ENCODE results near the gene UBE2R2.
"Not testable (repeated sequence)": the region's sequence is repeated elsewhere in the genome, so short reads cannot be mapped to it uniquely, and the experiment has no call there.

Gene UBE2R2

DNA sequence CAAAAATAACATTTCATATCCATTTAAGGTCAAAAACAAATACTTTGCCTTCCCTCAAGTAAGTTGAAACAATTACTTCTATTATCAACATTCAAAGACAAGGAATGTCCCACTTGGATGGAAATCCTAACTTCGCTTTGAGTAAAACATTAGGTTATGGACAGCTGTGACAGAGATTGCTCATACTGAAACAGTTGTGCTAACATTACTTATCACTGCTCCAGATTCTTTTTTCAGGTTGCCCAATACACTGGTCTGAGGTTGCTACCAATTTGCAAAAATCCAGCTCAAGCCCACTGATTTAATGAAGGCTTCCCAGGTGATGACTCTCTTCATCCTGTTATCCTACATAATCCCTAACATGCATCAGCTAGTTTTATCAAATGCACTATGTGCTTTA is 133.4 kb downstream of the UBE2R2 start:
- TF ChIP-seq, protein P1, sequence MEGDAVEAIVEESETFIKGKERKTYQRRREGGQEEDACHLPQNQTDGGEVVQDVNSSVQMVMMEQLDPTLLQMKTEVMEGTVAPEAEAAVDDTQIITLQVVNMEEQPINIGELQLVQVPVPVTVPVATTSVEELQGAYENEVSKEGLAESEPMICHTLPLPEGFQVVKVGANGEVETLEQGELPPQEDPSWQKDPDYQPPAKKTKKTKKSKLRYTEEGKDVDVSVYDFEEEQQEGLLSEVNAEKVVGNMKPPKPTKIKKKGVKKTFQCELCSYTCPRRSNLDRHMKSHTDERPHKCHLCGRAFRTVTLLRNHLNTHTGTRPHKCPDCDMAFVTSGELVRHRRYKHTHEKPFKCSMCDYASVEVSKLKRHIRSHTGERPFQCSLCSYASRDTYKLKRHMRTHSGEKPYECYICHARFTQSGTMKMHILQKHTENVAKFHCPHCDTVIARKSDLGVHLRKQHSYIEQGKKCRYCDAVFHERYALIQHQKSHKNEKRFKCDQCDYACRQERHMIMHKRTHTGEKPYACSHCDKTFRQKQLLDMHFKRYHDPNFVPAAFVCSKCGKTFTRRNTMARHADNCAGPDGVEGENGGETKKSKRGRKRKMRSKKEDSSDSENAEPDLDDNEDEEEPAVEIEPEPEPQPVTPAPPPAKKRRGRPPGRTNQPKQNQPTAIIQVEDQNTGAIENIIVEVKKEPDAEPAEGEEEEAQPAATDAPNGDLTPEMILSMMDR (conservative IDR thresholded peaks at IDR 0.05; ENCODE audit: low read depth, low read length): no peak
- no peak overlapping the region for H3K4me3 ChIP-seq (ENCODE audit: low read depth, low read length)
- no peak for DNase-seq (ENCODE audit: low read depth)

DNA sequence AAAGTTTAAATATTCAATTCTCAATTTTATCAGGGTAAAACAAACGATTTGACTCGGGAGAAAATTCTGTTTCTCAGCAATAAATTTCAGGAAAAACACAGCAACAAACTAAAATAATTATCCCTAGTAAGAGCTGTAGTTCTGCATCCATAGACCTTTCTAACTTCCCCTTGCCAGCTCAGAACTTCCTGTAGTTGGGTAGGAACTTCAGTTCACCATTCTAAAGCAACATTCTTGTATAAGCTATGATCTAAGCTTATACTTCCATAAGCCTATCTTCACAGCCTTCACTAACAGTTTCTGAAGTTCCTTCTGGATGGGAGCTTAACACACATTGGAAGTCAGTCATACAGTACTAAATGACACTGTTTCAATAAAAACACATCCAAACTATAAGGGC is 135.1 kb downstream of the UBE2R2 start:
- no peak overlapping the region for H3K4me3 ChIP-seq (ENCODE audit: low read depth, low read length)
- TF ChIP-seq, protein P1 (conservative IDR thresholded peaks at IDR 0.05; ENCODE audit: low read depth, low read length): no peak
- no peak for DNase-seq (ENCODE audit: low read depth)

DNA sequence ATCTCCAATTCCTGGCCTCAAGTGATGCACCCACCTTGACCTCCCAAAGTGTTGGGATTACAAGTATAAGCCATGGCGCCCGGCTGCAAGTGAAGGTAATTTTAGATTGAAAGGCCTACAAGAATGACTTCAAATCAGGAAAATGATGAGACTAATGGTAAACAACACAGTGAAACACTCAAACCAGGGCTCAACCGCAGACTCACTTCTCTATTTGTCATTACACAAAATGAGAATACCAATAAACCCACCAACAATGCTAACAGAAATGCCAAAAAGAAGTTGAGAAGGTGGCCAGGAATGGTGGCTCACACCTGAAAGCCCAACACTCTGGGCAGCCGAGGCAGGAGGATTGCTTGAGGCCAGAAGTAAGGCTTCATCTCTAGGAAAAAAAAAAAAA is 139.6 kb downstream of the UBE2R2 start:
- TF ChIP-seq, protein P1 (conservative IDR thresholded peaks at IDR 0.05; ENCODE audit: low read depth, low read length): no peak
- DNase-seq (ENCODE audit: low read depth): no peak
- H3K4me3 ChIP-seq (ENCODE audit: low read depth, low read length): no peak overlapping the region

DNA sequence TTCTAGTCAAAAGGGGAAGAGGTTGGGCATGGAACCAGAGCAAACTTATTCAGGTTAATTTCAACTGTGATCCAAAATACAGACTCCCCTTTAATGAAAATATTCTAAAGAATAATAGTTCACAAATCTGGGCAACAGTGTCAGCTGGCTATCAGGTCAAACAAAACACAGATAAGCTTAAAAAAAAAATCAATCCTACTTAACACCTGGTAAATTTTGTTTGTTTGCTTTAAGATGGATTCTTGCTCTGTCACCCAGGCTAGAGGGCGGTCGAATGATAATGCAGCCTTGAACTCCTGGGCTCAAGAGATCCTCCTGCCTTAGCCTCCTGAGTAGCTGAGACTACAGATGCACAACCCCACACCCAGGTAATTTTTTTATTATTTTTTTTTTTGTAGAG is 142.8 kb downstream of the UBE2R2 start:
- no peak overlapping the region for H3K4me3 ChIP-seq (ENCODE audit: low read depth, low read length)
- TF ChIP-seq, protein P1 (conservative IDR thresholded peaks at IDR 0.05; ENCODE audit: low read depth, low read length): no peak
- no peak for DNase-seq (ENCODE audit: low read depth)

DNA sequence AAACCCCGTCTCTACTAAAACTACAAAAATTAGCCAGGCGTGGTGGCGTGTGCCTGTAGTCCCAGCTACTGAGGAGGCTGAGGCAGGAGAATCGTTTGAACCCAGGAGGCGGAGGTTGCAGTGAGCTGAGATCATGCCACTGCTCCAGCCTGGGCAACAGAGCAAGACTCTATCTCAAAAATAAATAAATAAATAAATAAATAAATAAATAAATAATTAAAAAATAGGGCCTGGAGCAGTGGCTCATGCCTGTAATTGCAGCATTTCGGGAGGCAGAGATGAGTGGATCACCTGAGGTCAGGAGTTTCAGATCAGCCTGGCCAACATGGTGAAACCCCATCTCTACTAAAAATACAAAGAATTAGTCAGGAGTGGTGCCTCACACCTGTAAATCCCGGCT is 145.5 kb downstream of the UBE2R2 start:
- not testable (repeated sequence) for DNase-seq (ENCODE audit: low read depth); H3K4me3 ChIP-seq (ENCODE audit: low read depth, low read length)

DNA sequence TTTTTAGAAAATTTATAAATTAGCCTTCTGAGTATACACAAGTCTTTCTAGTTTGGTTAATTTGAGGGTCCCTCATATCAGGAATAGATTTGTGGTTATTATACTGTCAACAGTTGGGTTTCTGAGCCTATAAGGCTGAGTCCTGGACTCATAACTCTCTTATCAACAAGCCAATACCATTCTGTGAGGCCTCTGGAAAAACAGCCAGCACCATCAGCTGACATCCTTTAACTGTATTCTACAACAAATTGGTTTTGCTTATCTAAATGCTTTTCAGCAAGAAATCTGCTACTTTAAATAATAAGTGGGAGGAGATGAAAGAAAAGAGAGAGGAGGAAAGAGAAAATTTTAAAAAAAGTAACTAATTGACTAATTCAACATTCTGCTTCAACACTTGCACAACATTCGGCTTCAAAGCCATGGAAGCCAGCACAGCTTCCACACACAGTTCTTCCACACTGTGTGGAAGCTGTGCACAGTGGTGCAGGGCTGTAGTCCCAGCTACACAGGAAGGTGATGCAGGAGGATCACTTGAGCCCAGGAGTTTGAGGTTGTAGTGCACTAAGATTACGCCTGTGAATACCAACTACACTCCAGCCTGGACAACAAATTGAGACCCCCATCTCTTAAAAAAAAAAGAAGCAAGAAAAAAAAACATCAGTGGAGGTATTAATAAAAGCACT is 147.3 kb downstream of the UBE2R2 start:
- TF ChIP-seq, protein P1 (conservative IDR thresholded peaks at IDR 0.05; ENCODE audit: low read depth, low read length): no peak
- no peak for DNase-seq (ENCODE audit: low read depth)

More for the DNA sequence above, 147.3 kb downstream of the UBE2R2 start:
- no peak overlapping the region for H3K4me3 ChIP-seq (ENCODE audit: low read depth, low read length)

Data from choroid plexus epithelial cell (primary cell).